Smooth muscle cell (in vitro differentiated cells): ENCODE measurements around the gene WBP1L. TPM values are rescaled to one million over a fixed set of nuclear protein-coding genes. Genes with fewer than 3 reads are reported as not detected.

Experiments used
- DNase-seq: peaks from one replicate; lab custom pipeline; 2025; ENCODE audit not compliant: unreplicated experiment; lab: John Stamatoyannopoulos, UW
- H2AFZ ChIP-seq: fragments of 200-600 bp; sonication (generic); 2 replicates; pipeline ENCODE4 v1.6.0; 2016; ENCODE audit warnings: antibody characterized with exemption, low read depth, mild to moderate bottlenecking
- H3F3A ChIP-seq: fragments of 200-600 bp; sonication (generic); 2 replicates; pipeline ENCODE4 v1.6.0; 2017; ENCODE audit warnings: antibody characterized with exemption, low read depth
- H3K27ac ChIP-seq: fragments of 200-600 bp; sonication (generic); 2 replicates; pipeline ENCODE4 v1.5.1; 2016; ENCODE audit warnings: low read depth, mild to moderate bottlenecking
- H3K27me3 ChIP-seq: fragments of 200-600 bp; sonication (generic); 2 replicates; pipeline ENCODE4 v1.6.1; 2016; ENCODE audit warnings: low read depth, mild to moderate bottlenecking
- H3K36me3 ChIP-seq: fragments of 200-600 bp; sonication (generic); 2 replicates; pipeline ENCODE4 v1.5.1; 2016; ENCODE audit warnings: low read depth
- H3K4me1 ChIP-seq: fragments of 200-600 bp; sonication (generic); 2 replicates; pipeline ENCODE4 v1.5.1; 2016; ENCODE audit warnings: low read depth
- H3K4me2 ChIP-seq: fragments of 200-600 bp; sonication (generic); 2 replicates; pipeline ENCODE4 v1.6.0; 2016; ENCODE audit warnings: mild to moderate bottlenecking
- H3K4me3 ChIP-seq: fragments of 200-600 bp; sonication (generic); 2 replicates; pipeline ENCODE4 v1.5.1; 2016; ENCODE audit warnings: mild to moderate bottlenecking
- H3K79me2 ChIP-seq: fragments of 200-600 bp; sonication (generic); 2 replicates; pipeline ENCODE4 v1.6.0; 2016; ENCODE audit warnings: low read depth, mild to moderate bottlenecking
- H3K9ac ChIP-seq: fragments of 200-600 bp; sonication (generic); 2 replicates; pipeline ENCODE4 v1.6.0; 2016; ENCODE audit warnings: low read depth
- H3K9me3 ChIP-seq: fragments of 200-600 bp; sonication (generic); replicated peaks from 2 replicates; pipeline ENCODE4 v1.5.1; 2016; ENCODE audit warnings: low read depth
- H4K20me1 ChIP-seq: fragments of 200-600 bp; sonication (generic); 2 replicates; pipeline ENCODE4 v1.6.0; 2016; ENCODE audit warnings: low read depth
- CTCF ChIP-seq: fragments of 200-600 bp; sonication (generic); IDR thresholded peaks from 2 replicates; pipeline ENCODE4 v1.5.1; 2017; ENCODE audit warnings: borderline replicate concordance, mild to moderate bottlenecking, antibody characterized with exemption; ENCODE audit not compliant: insufficient read depth, poor library complexity, severe bottlenecking
- WGBS: methylation state at CpG from one replicate; pipeline ENCODE4 v1.1.7; 2016; ENCODE audit warnings: low lambda C conversion rate; 5-methylcytosine and 5-hydroxymethylcytosine counted together
- polyA plus RNA-seq: library from polyadenylated mRNA; unstranded; fragments of >200 nt; fragmentation: Nextera tagmentation; extraction: Ambion mirVana; gene quantifications from 2 replicates; pipeline ENCODE4 v1.2.1, GENCODE V29; 2016
- total RNA-seq: library from RNA; depleted of rRNA; stranded (reverse); fragments of >200 nt; gene quantifications from 2 replicates; pipeline ENCODE4 v1.2.3, GENCODE V29; 2014

The WBP1L gene
- total and polyA plus RNA-seq, 2 experiments from 2014 or later = 18.0 to 45.3 TPM

- H3K27me3 ChIP-seq = no peaks in the 10 kb centered on the region
- H3K9ac ChIP-seq = peak overlapping the region; percentile 13
- no peak for TF ChIP-seq CTCF
- H3F3A ChIP-seq = peaks cover 29% of the 10 kb centered on the region
- H3K36me3 ChIP-seq = no peaks in the 10 kb centered on the region
- H4K20me1 ChIP-seq = peaks cover 21% of the 10 kb centered on the region
- H3K4me2 ChIP-seq = no peak overlapping the region
- DNase-seq = no peak
- H3K9me3 ChIP-seq = no peaks in the 10 kb centered on the region
- H3K79me2 ChIP-seq = peaks cover 6% of the 10 kb centered on the region
- H3K4me1 ChIP-seq = peaks cover 49% of the 10 kb centered on the region
- H3K4me3 ChIP-seq = no peak overlapping the region
- H2AFZ ChIP-seq = no peak overlapping the region
- peak overlapping the region; percentile 78 for H3K27ac ChIP-seq
- 94% methylated on average over 5 of the region's 5 CpGs for WGBS
These were observed 30.2 kb downstream of the WBP1L start for GRCh38 chr10:102773986-102774385.

GRCh38 chr10:102775201-102775934 lies 31.6 kb downstream of the WBP1L start:
- DNase-seq = no peak
- peaks cover 56% of the 10 kb centered on the region for H3K4me1 ChIP-seq
- H3K4me2 ChIP-seq = peak overlapping the region; percentile 88
- TF ChIP-seq CTCF = no peak
- peaks cover 8% of the 10 kb centered on the region for H3K79me2 ChIP-seq
- H3K36me3 ChIP-seq = no peaks in the 10 kb centered on the region
- peak overlapping the region; percentile 99 for H3K27ac ChIP-seq
- H4K20me1 ChIP-seq = peaks cover 29% of the 10 kb centered on the region
- peak overlapping the region; percentile 59 for H3K9ac ChIP-seq
- no peaks in the 10 kb centered on the region for H3K27me3 ChIP-seq
- peaks cover 34% of the 10 kb centered on the region for H3F3A ChIP-seq
- no peak overlapping the region for H2AFZ ChIP-seq
- 64% methylated on average over 16 of the region's 16 CpGs for WGBS
- H3K4me3 ChIP-seq = peak overlapping the region; percentile 46
- H3K9me3 ChIP-seq = no peaks in the 10 kb centered on the region

GRCh38 chr10:102775935-102776669 lies 32.4 kb downstream of the WBP1L start:
- Histone ChIP-seq H3K9ac (peak overlapping the region; percentile 96), H3K79me2 (peaks cover 10% of the 10 kb centered on the region), H4K20me1 (peaks cover 32% of the 10 kb centered on the region), H3K27ac (peak overlapping the region; percentile 99), H3K27me3 (no peaks in the 10 kb centered on the region), H3K9me3 (no peaks in the 10 kb centered on the region), H3K4me3 (peak overlapping the region; percentile 46), H3K36me3 (no peaks in the 10 kb centered on the region), H3F3A (peaks cover 40% of the 10 kb centered on the region), H2AFZ (no peak overlapping the region), H3K4me2 (peak overlapping the region; percentile 88), H3K4me1 (peaks cover 58% of the 10 kb centered on the region)
- DNase-seq = no peak
- TF ChIP-seq CTCF = no peak
- WGBS = 2% methylated on average over 17 of the region's 17 CpGs
